GM12874 (cell line): Measurements from ENCODE around the gene DIO1.

ENCODE experiments used
- TF ChIP-seq, protein P1 (sequence below): IDR thresholded peaks from 2 replicates; pipeline ENCODE4 v1.5.1; 2011; ENCODE audit warnings: low read depth, mild to moderate bottlenecking, control low read depth, low read length, moderate library complexity; ENCODE audit not compliant: insufficient read depth

The DIO1 gene

DNA sequence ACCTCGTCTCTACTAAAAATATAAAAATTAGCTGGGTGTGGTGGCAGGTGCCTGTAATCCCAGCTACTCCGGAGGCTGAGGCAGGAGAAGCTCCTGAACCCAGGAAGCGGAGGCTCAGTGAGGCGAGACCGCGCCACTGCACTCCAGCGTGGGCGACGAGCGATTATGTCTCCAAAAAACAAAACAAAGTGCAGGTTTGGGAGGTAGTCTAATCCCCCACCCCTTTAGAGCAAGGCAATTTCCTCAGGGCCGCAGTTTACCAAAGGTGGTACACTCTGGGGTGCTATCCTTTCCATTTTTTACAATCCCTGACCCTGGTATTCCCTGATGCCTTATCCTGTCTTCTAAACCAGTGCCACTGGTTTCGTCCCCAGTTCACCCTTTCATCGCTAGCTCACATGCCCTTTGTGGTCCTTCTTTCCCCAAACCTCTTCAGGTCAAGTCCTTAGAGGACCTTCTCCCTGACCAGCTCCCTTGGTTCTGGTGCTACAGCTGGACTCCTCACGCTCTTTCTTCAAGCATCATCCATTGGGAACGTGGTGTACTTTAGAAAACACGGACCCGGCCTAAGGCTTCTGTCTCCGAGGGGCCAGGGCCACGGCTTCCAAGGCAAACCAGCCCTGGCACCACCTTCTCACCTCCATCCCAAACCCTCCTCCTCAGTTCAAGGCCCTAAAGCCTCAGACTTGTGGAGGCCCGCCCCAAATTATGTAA is 50.6 kb downstream of the DIO1 start:
- TF ChIP-seq, protein P1, sequence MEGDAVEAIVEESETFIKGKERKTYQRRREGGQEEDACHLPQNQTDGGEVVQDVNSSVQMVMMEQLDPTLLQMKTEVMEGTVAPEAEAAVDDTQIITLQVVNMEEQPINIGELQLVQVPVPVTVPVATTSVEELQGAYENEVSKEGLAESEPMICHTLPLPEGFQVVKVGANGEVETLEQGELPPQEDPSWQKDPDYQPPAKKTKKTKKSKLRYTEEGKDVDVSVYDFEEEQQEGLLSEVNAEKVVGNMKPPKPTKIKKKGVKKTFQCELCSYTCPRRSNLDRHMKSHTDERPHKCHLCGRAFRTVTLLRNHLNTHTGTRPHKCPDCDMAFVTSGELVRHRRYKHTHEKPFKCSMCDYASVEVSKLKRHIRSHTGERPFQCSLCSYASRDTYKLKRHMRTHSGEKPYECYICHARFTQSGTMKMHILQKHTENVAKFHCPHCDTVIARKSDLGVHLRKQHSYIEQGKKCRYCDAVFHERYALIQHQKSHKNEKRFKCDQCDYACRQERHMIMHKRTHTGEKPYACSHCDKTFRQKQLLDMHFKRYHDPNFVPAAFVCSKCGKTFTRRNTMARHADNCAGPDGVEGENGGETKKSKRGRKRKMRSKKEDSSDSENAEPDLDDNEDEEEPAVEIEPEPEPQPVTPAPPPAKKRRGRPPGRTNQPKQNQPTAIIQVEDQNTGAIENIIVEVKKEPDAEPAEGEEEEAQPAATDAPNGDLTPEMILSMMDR: no peak

DNA sequence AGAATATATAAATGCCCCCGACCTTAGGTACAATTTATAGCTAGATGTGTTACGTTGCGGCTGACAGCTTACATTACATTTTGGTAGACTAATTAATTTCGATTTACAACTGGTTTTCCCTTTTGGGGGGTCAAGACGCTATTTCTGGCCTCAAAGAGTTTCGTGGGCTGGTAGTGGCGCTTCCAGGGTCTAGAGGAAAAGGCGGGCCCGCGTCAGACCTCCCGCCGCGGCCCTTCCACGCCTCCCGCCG is 51.1 kb downstream of the DIO1 start:
- TF ChIP-seq, protein P1: no peak

DNA sequence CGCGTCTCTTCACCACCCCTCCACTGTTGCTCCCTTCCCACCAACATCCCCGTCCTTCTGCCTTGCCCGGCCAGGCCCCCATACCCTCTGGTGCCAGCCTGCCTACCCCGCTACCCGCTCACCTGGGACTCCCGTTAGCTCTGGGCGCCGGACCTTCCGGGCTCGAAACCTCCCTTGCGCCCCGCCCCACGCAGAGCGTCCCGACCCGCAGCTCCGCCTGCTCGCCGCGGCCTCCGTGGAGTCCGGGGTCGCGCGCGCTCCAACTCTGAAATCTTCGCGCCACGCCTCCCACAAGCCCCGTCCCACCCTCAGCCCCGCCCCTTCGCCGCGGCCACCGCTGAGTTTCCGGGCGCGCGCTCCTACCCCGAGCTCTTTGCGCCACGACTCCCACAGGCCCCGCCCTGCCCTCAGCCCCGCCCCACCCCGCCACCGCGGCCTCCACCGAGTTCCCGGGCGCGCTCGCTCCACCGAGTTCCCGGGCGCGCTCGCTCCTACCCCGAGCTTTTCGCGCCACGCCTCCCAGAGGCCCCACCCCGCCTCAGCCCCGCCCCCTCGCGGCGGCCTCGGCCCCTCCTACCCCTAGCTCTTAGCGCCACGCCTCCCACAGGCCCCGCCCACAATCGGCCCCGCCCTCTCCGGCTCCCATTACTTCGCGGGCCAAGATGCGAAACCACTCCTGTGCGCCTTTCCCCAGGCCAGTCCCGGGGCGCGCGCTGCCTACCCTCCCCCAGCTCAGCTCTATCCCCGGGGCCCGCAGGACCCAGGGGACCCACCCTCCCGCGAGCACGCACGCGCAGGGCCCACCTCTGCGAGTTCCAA is 51.7 kb downstream of the DIO1 start, which contains the start of gene IFT25:
Gene IFT25 (minus strand): TSS at position 267 of the 819 bp plus-strand sequence. CDS start 5,617 bp downstream, outside the sequence.
- TF ChIP-seq, protein P1: no peak

DNA sequence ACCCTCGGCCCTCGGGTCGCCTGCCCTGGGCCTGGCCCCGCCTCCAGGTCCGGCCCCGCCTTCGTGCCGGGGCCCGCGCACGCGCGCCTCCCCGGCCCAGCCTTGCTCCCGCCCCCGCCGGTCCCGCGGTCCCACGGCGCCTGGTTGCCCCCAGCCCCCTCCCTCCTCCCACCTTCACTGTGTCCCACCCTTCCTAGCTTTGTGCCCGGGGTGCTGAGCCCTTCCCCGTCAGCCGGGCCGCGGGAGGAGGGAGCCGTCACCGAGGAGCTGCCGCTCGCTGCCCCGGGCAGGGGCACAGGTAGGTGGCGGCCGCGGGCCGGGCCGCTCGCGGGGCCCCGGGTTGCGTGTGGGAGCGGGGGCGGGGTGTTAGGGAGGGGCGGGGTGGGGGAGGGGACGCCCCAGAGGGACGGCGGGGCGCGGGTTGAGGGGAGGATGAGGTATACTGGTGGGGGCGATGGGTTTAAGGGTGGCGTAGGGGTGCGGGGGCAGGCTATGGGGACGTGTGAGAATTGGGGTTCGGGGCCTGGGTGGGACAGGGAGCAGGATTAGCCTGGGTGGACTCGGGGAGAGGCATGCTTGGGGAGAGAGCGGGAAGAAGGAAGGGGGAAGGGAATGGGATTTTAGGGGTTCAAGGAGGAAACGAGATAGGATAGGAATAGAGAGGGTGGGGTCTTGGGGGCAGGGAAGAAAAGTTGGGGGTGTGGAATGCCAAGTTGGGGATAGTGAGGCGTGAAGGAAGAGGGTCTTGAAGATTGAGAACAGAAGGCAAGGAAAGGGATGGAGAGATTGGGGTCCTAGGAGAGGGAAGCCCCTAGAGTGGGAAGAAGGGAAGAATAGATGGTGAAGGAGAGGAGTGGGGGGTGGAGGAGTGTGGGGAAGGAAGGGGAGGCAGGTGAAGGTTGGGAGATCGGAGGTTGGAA is 52.5 kb downstream of the DIO1 start, which contains the start of gene LRRC42:
Gene LRRC42 (plus strand): TSS at position 99 of the 920 bp plus-strand sequence. CDS start 5,650 bp downstream, outside the sequence.
- TF ChIP-seq, protein P1: peak; percentile 45

DNA sequence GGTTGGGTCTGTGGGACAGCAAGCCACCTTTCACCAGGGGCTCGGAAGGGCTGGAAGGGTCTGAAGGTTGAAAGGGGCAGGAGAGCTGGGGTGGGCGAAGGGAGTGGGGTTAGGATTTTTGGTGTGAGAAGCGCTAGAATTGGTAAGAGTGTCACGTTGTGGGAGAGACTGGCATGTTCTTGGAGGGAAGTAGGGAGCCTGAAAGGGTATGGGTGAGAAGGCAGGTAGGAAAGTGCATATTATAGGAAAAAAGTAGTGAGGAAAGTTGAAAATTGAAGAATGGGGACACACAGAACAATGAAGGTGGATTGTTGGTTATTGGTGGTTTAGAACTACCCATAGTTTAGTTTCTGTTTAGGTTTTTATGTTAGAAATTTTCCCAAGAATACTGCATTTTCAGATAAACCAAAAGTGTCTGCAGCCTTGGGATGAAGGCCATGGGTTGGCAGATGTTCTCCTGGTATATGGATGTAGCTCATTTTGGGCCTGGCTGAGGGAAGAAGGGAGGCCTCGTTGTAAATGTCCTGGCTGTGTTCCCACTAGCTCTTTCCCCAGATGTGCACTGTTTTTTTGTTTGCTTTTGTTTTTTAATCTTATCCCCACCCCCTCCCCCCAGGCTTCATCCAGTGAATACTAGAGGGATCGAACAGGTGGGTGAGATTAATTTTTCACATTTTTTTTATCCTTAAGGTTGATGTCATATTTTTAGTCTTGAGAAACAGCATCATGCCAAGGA is 53.4 kb downstream of the DIO1 start:
- TF ChIP-seq, protein P1: no peak

DNA sequence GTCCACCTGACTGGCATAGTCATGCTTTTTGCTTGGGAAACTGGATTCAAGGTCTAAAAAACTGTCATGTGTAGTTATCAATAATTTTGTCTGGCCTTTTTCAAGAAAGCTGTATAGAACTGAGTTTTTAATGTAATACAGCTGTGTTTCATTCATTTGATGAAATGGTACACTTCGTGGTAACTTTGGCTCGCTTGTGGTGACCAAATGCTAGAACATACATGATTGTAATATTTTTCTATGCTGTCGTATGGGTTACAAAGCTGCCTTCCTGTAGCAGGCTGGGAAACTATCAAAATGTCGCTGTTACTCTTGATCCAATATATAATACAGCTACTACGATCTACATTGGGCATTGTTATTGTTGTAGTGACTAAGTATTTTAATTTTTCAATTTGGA is 54.3 kb downstream of the DIO1 start:
- TF ChIP-seq, protein P1: no peak
